HG03135 (cell line): ENCODE measurements around the gene GRID2.

ENCODE experiments used
- ATAC-seq: cut with Tn5 transposase; IDR thresholded peaks from one replicate; pipeline ENCODE4 v1.9.1; 2021; ENCODE audit warnings: mild to moderate bottlenecking, moderate library complexity; ENCODE audit not compliant: unreplicated experiment

Gene GRID2

GRCh38 chr4:93730251-93730650, 1426.5 kb downstream of the GRID2 start:
- no peak for ATAC-seq

- ATAC-seq: no peak
Measured at GRCh38 chr4:93730760-93731159, 1427.0 kb downstream of the GRID2 start.

GRCh38 chr4:93731456-93731855, 1427.7 kb downstream of the GRID2 start:
- no peak for ATAC-seq

- ATAC-seq: no peak
Measured at GRCh38 chr4:93732509-93732908, 1428.7 kb downstream of the GRID2 start.

- no peak for ATAC-seq
Measured at GRCh38 chr4:93740890-93741289, 1437.1 kb downstream of the GRID2 start.

- ATAC-seq: no peak
Measured at GRCh38 chr4:93743022-93743421, 1439.3 kb downstream of the GRID2 start.

- no peak for ATAC-seq
Measured at GRCh38 chr4:93743635-93744034, 1439.9 kb downstream of the GRID2 start.

- no peak for ATAC-seq
Measured at GRCh38 chr4:93744961-93745360, 1441.2 kb downstream of the GRID2 start.

- no peak for ATAC-seq
Measured at GRCh38 chr4:93746031-93746430, 1442.3 kb downstream of the GRID2 start.

GRCh38 chr4:93747220-93747619, 1443.5 kb downstream of the GRID2 start:
- ATAC-seq: no peak

- peak; percentile 38 for ATAC-seq
Measured at GRCh38 chr4:93748373-93749291, 1444.9 kb downstream of the GRID2 start.

GRCh38 chr4:93749292-93749761, 1445.6 kb downstream of the GRID2 start:
- peak; percentile 63 for ATAC-seq

- peak; percentile 43 for ATAC-seq
Measured at GRCh38 chr4:93751411-93751810, 1447.6 kb downstream of the GRID2 start.

- ATAC-seq: no peak
Measured at GRCh38 chr4:93756101-93756500, 1452.3 kb downstream of the GRID2 start.

GRCh38 chr4:93759506-93759905, 1455.7 kb downstream of the GRID2 start:
- no peak for ATAC-seq

GRCh38 chr4:93760284-93760683, 1456.5 kb downstream of the GRID2 start:
- no peak for ATAC-seq

GRCh38 chr4:93761286-93761685, 1457.5 kb downstream of the GRID2 start:
- ATAC-seq: no peak

GRCh38 chr4:93764639-93765246, 1461.0 kb downstream of the GRID2 start:
- ATAC-seq: peak; percentile 76

GRCh38 chr4:93767917-93768316, 1464.2 kb downstream of the GRID2 start:
- no peak for ATAC-seq

GRCh38 chr4:93770201-93770600, 1466.4 kb downstream of the GRID2 start:
- ATAC-seq: no peak

GRCh38 chr4:93771640-93772411, 1468.1 kb downstream of the GRID2 start:
- ATAC-seq: no peak
